GM19468 (cell line): ENCODE data around the gene SIDT1.

Experiments
- ATAC-seq: cut with Tn5 transposase; IDR thresholded peaks from one replicate; pipeline ENCODE4 v1.9.1; 2021; ENCODE audit warnings: mild to moderate bottlenecking, moderate library complexity, moderate number of reproducible peaks; ENCODE audit not compliant: unreplicated experiment; ENCODE audit errors: extremely low read depth

SIDT1 gene

GRCh38 chr3:113664523-113665094 is 132.3 kb downstream of the SIDT1 start:
- no peak for ATAC-seq

GRCh38 chr3:113668015-113668414 is 135.7 kb downstream of the SIDT1 start:
- ATAC-seq = no peak

- no peak for ATAC-seq
Observed at GRCh38 chr3:113673593-113673992, 141.2 kb downstream of the SIDT1 start.

GRCh38 chr3:113676261-113676660 is 143.9 kb downstream of the SIDT1 start:
- no peak for ATAC-seq

GRCh38 chr3:113677737-113678136 is 145.4 kb downstream of the SIDT1 start:
- ATAC-seq = no peak

- no peak for ATAC-seq
Observed at GRCh38 chr3:113678773-113679172, 146.4 kb downstream of the SIDT1 start.
